Caco-2 (cell line): Measurements from ENCODE around the gene EIF4E2. TPM values are rescaled to one million over a fixed set of nuclear protein-coding genes. Genes with fewer than 3 reads are reported as not detected.

ENCODE experiments used
- BruUV-seq: library from RNA; stranded (reverse); fragments of 400-500 nt; replicated peaks from 2 replicates; lab custom pipeline; 2021; lab: Mats Ljungman, UMichigan
- CTCF ChIA-PET: fragments of 300-600 bp; sonication (Branson Sonifier 250); formaldehyde crosslinking; loops from one replicate; lab custom pipeline; 2022; ENCODE audit warnings: antibody characterized with exemption; lab: Charles Lee
- POLR2A ChIA-PET: fragments of 300-600 bp; sonication (Branson Sonifier 250); formaldehyde crosslinking; loops from one replicate; lab custom pipeline; 2022; ENCODE audit warnings: antibody characterized with exemption; lab: Charles Lee
- DNase-seq, 2 experiments: peaks; one replicate each; pipeline versions ENCODE4 v3.0.0 to v3.0.0-alpha.2; 2020 to 2022
- H3K27me3 ChIP-seq: replicated peaks from 2 replicates; pipeline ENCODE4 v1.6.0; 2011; ENCODE audit warnings: low read length; ENCODE audit not compliant: control insufficient read depth, insufficient read depth
- H3K36me3 ChIP-seq: 2 replicates; pipeline ENCODE4 v1.5.1; 2011; ENCODE audit warnings: low read length; ENCODE audit not compliant: control insufficient read depth, insufficient read depth
- H3K4me1 ChIP-seq: fragments of 250-450 bp; sonication (Bioruptor Pico); 2 replicates; pipeline ENCODE4 v1.5.1; 2020; ENCODE audit warnings: mild to moderate bottlenecking
- H3K4me3 ChIP-seq: 2 replicates; pipeline ENCODE4 v1.5.1; 2011; ENCODE audit warnings: low read depth, mild to moderate bottlenecking, control low read depth, low read length
- H3K9me3 ChIP-seq: fragments of 250-450 bp; sonication (Bioruptor Pico); 2 replicates; pipeline ENCODE4 v1.5.1; 2020; ENCODE audit warnings: mild to moderate bottlenecking, moderate library complexity
- H3K27ac Mint-ChIP-seq: one replicate; pipeline ENCODE4 v1.8.0; 2022; ENCODE audit warnings: mixed read lengths; ENCODE audit not compliant: unreplicated experiment
- H3K27me3 Mint-ChIP-seq: one replicate; pipeline ENCODE4 v1.8.0; 2022; ENCODE audit warnings: mixed read lengths; ENCODE audit not compliant: insufficient read depth, unreplicated experiment
- H3K36me3 Mint-ChIP-seq: one replicate; pipeline ENCODE4 v1.8.0; 2022; ENCODE audit warnings: mild to moderate bottlenecking, mixed read lengths; ENCODE audit not compliant: insufficient read depth, unreplicated experiment
- H3K4me1 Mint-ChIP-seq: one replicate; pipeline ENCODE4 v1.8.0; 2022; ENCODE audit warnings: low read depth, mixed read lengths; ENCODE audit not compliant: unreplicated experiment
- H3K4me3 Mint-ChIP-seq: one replicate; pipeline ENCODE4 v1.8.0; 2022; ENCODE audit warnings: mild to moderate bottlenecking, moderate library complexity, mixed read lengths; ENCODE audit not compliant: unreplicated experiment
- H3K9me3 Mint-ChIP-seq: one replicate; pipeline ENCODE4 v1.8.0; 2022; ENCODE audit warnings: mixed read lengths; ENCODE audit not compliant: unreplicated experiment
- CTCF ChIP-seq, 2 experiments: fragments of 200-600 bp in 1 of 2; IDR thresholded peaks; 1 replicate in 1 of 2; 2 replicates in 1 of 2; pipeline versions ENCODE4 v1.5.1 to v1.8.0; 2011 to 2022; ENCODE audit warnings: antibody characterized with exemption in 1 of 2, control low read depth in 1 of 2, inconsistent platforms in 1 of 2, low read depth in 1 of 2, low read length in 1 of 2, mild to moderate bottlenecking in 1 of 2, moderate library complexity in 1 of 2; ENCODE audit not compliant: insufficient read depth in 1 of 2, severe bottlenecking in 1 of 2, unreplicated experiment in 1 of 2
- intact Hi-C: fragments of 100-400 bp; cut with micrococcal nuclease; formaldehyde crosslinking; loops from one replicate; pipeline ENCODE4 v1.10.0; 2022; ENCODE audit not compliant: unreplicated experiment
- total RNA-seq: library from RNA; stranded (reverse); gene quantifications from 2 replicates; pipeline ENCODE4 v1.2.3, GENCODE V29; 2022

EIF4E2 gene
- total RNA-seq, 1 experiment from 2014 or later: 57.2 TPM

DNA sequence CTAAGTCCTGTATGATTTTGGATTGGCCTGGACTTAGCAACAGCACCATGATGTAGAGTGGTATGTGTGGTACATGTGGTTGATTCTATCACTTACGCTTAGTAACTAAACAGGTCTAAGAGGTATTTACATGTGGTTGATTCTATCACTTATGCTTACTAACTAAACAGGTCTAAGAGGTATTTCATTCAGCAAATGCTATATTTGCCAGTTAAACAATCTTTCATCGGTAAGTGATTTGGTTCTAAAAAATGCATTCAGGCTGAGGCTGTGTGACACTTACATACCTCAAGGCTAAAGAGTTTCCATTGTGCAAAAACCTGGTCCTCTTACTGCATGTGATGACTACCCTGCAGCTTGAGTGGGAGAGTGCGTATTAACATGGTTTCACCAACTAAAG is 13.1 kb downstream of the EIF4E2 start:
- Mint-ChIP-seq H3K9me3 (no peaks in the 10 kb centered on the region), H3K36me3 (peaks cover 39% of the 10 kb centered on the region), H3K27ac (no peak overlapping the region), H3K4me3 (no peak overlapping the region), H3K4me1 (no peaks in the 10 kb centered on the region), H3K27me3 (no peaks in the 10 kb centered on the region)
- Histone ChIP-seq H3K27me3 (no peaks in the 10 kb centered on the region), H3K9me3 (no peaks in the 10 kb centered on the region), H3K4me1 (no peaks in the 10 kb centered on the region), H3K36me3 (no peaks in the 10 kb centered on the region; the same call in 1 of the 2 replicates), H3K4me3 (no peak overlapping the region)
- intact Hi-C loops: no loop called here
- DNase-seq: no peak
- no peak for TF ChIP-seq CTCF (IDR thresholded peaks at IDR 0.05; ENCODE audit: insufficient read depth in 1 of 2, low read depth in 1 of 2, low read length in 1 of 2, severe bottlenecking in 1 of 2, unreplicated experiment in 1 of 2)
- ChIA-PET CTCF (no interaction called here), POLR2A (no interaction called here)
- no TSS peak for BruUV-seq

DNA sequence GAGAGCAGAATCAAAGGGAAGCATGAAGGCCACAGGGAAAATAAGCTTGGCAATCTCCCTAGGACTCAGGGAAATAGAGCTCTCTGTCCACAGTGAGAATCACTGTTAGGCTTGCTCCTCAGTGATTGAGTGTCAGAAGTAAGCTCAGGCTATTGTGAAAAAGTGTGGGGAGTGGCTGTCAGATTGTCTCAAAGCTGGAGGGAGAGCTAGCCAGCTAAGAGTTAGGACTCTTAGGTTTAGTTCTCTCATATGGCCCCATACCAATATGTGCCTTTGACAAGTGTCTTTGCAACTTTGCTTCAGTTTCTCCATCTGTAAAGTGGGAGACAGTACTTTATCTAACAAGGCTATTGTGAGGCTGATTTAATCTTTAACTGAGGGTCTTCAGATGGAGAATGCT is 17.2 kb downstream of the EIF4E2 start:
- intact Hi-C loops: no loop called here
- CTCF ChIA-PET: no interaction called here
- peaks cover 35% of the 10 kb centered on the region for H3K36me3 Mint-ChIP-seq

DNA sequence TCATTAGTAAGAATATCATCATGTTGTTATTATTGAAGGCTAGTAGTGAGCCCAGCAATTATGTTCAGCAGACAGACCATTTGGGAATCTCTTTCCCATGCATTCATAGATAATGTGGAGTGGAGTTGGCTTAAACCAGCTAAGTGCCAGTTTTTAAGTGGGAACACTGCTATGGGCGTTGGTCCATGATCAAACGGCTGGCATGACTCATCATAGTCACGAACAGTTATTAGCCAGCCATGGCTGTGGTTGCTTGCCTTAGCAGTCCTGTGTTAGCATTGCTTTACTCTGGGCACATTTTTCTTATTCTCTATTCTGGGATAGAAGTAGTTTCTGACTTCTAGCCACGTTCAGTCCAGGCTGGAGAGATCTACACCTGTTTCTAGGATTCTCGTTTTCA is 17.7 kb downstream of the EIF4E2 start:
- Mint-ChIP-seq H3K27ac (no peak overlapping the region), H3K27me3 (no peaks in the 10 kb centered on the region), H3K4me1 (no peaks in the 10 kb centered on the region), H3K36me3 (peaks cover 35% of the 10 kb centered on the region), H3K4me3 (no peak overlapping the region), H3K9me3 (no peaks in the 10 kb centered on the region)
- BruUV-seq: no TSS peak
- Histone ChIP-seq H3K27me3 (no peaks in the 10 kb centered on the region), H3K4me3 (no peak overlapping the region), H3K36me3 (peaks cover 2% of the 10 kb centered on the region), H3K4me1 (no peaks in the 10 kb centered on the region), H3K9me3 (no peaks in the 10 kb centered on the region)
- DNase-seq: no peak
- ChIA-PET POLR2A (no interaction called here), CTCF (no interaction called here)
- no peak for TF ChIP-seq CTCF (IDR thresholded peaks at IDR 0.05; ENCODE audit: insufficient read depth in 1 of 2, low read depth in 1 of 2, low read length in 1 of 2, severe bottlenecking in 1 of 2, unreplicated experiment in 1 of 2)
- intact Hi-C loops: no loop called here

More for the DNA sequence above, 17.2 kb downstream of the EIF4E2 start:
- Histone ChIP-seq H3K36me3 (peaks cover 2% of the 10 kb centered on the region), H3K9me3 (no peaks in the 10 kb centered on the region), H3K27me3 (no peaks in the 10 kb centered on the region), H3K4me1 (no peaks in the 10 kb centered on the region), H3K4me3 (no peak overlapping the region)
- Mint-ChIP-seq H3K4me3 (no peak overlapping the region), H3K9me3 (no peaks in the 10 kb centered on the region), H3K27ac (no peak overlapping the region), H3K4me1 (no peaks in the 10 kb centered on the region), H3K27me3 (no peaks in the 10 kb centered on the region)
- POLR2A ChIA-PET: no interaction called here
- no TSS peak for BruUV-seq
- TF ChIP-seq CTCF (IDR thresholded peaks at IDR 0.05; ENCODE audit: insufficient read depth in 1 of 2, low read depth in 1 of 2, low read length in 1 of 2, severe bottlenecking in 1 of 2, unreplicated experiment in 1 of 2): no peak
- no peak for DNase-seq
